ENCODE measurements around the gene KAZN.

The KAZN gene

DNA sequence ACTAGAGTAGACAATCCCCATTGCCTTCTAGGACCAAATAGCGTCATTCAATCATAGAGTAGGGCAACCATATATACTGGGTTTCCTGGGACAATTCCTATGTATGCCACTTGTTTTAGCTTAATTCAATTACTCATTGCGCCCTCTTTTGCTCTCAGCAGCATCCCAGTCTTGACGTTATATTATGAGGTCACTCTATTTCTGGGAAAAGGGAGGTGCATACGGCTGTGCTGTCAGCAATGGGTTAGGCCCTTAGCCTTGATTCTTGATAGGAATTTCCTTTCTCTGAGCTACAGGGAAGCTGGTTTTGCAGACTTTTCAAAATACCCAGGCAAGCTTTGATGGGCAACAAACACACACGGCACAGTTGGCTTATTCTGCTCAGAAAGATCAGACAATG, 4.4 kb upstream of the KAZN start:
- H3K36me3 ChIP-seq (ENCODE audit: control insufficient read depth, low read length) = no peaks in the 10 kb centered on the region
- H3K4me3 ChIP-seq (ENCODE audit: low read length) = no peak overlapping the region
- no peaks in the 10 kb centered on the region for H3K9me3 ChIP-seq (ENCODE audit: control insufficient read depth, insufficient read depth, low read length)
- H3K27me3 ChIP-seq (ENCODE audit: control insufficient read depth, low read length) = 0 out of 2 replicates have a peak, but pooled peaks cover 3% of the 10 kb centered on the region
- no peaks in the 10 kb centered on the region for H3K9me2 ChIP-seq (replicated peaks; ENCODE audit: control insufficient read depth, low read length)
- no peak overlapping the region for H3K4me2 ChIP-seq (ENCODE audit: low read length)
- no peak overlapping the region for H3K27ac ChIP-seq (ENCODE audit: low read depth, low read length)
- TF ChIP-seq, protein P1, sequence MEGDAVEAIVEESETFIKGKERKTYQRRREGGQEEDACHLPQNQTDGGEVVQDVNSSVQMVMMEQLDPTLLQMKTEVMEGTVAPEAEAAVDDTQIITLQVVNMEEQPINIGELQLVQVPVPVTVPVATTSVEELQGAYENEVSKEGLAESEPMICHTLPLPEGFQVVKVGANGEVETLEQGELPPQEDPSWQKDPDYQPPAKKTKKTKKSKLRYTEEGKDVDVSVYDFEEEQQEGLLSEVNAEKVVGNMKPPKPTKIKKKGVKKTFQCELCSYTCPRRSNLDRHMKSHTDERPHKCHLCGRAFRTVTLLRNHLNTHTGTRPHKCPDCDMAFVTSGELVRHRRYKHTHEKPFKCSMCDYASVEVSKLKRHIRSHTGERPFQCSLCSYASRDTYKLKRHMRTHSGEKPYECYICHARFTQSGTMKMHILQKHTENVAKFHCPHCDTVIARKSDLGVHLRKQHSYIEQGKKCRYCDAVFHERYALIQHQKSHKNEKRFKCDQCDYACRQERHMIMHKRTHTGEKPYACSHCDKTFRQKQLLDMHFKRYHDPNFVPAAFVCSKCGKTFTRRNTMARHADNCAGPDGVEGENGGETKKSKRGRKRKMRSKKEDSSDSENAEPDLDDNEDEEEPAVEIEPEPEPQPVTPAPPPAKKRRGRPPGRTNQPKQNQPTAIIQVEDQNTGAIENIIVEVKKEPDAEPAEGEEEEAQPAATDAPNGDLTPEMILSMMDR (IDR thresholded peaks at IDR 0.05; ENCODE audit: low read depth, low read length, poor library complexity, severe bottlenecking) = no peak
- no peak for TF ChIP-seq EZH2phosphoT487 (IDR thresholded peaks at IDR 0.05; ENCODE audit: borderline replicate concordance, low read length)
- no peaks in the 10 kb centered on the region for H3K4me1 ChIP-seq (ENCODE audit: control insufficient read depth, low read length)
- H3F3A ChIP-seq (ENCODE audit: control insufficient read depth, insufficient read depth) = no peaks in the 10 kb centered on the region
- no peaks in the 10 kb centered on the region for H3K79me2 ChIP-seq (ENCODE audit: control insufficient read depth, low read length)
- no peaks in the 10 kb centered on the region for H4K20me1 ChIP-seq (ENCODE audit: control insufficient read depth, insufficient read depth, low read depth, low read length)

DNA sequence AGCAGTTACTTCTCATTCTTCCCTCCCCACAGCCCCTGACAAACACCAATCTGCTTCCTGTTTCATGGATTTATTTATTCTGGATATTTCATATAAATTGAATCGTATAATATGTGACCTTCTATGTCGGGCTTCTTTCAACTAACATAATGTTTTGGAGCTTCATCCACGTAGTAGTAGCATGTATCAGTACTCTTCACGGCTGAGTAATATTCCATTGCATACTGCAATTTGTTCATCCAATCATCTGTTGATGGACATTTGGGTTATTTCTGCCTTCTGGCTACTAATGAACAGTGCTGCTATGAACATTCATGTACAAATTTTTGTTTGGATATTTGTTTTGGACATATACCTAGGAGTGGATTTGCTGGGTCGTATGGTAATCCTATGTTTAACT, 1.9 kb upstream of the KAZN start:
- Histone ChIP-seq H3K9me2 (replicated peaks; ENCODE audit: control insufficient read depth, low read length) (no peaks in the 10 kb centered on the region), H3K4me1 (ENCODE audit: control insufficient read depth, low read length) (peaks cover 9% of the 10 kb centered on the region), H3K27ac (ENCODE audit: low read depth, low read length) (no peak overlapping the region), H3K79me2 (ENCODE audit: control insufficient read depth, low read length) (no peaks in the 10 kb centered on the region), H3K27me3 (ENCODE audit: control insufficient read depth, low read length) (peaks cover 18% of the 10 kb centered on the region), H3K4me2 (ENCODE audit: low read length) (no peak overlapping the region), H3K9me3 (ENCODE audit: control insufficient read depth, insufficient read depth, low read length) (no peaks in the 10 kb centered on the region), H3K36me3 (ENCODE audit: control insufficient read depth, low read length) (no peaks in the 10 kb centered on the region), H3K4me3 (ENCODE audit: low read length) (no peak overlapping the region), H4K20me1 (ENCODE audit: control insufficient read depth, insufficient read depth, low read depth, low read length) (no peaks in the 10 kb centered on the region), H3F3A (ENCODE audit: control insufficient read depth, insufficient read depth) (no peaks in the 10 kb centered on the region)
- TF ChIP-seq, protein P1 (IDR thresholded peaks at IDR 0.05; ENCODE audit: low read depth, low read length, poor library complexity, severe bottlenecking) = no peak
- no peak for TF ChIP-seq EZH2phosphoT487 (IDR thresholded peaks at IDR 0.05; ENCODE audit: borderline replicate concordance, low read length)

DNA sequence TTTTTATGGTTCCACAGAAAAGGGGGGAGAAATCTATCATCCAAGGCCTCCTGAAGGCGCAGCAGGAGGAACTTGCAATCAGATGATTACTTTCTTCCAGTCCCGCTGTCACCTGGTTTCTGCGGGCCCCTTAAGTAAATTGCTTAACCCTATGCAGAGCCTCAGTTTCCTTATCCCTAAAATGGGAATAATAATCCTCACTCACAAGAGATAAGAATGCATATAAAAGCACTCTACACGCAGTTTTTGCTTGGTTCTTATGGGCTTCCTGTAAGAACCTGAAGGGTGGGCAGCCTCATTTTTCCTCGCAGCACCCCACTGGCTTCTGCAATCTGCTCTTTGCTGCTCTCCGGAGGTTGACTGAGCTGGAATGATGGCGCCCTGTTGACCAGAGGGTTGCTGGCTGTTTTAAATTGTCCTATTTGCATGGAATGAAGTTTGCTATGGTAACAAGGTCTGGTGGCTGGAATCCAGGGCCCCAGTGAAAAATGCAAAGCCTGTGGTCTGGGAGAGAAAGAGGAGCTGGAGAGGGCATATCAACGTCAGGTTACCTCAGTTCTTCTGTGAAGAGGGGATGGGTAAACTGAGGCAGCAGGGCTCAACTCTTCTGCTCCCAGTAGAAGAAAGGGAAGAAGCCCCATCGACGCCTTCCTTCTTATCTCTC, 1.0 kb upstream of the KAZN start:
- H3K27me3 ChIP-seq (ENCODE audit: control insufficient read depth, low read length) = peaks cover 24% of the 10 kb centered on the region
- no peak overlapping the region for H3K4me2 ChIP-seq (ENCODE audit: low read length)
- no peak for TF ChIP-seq EZH2phosphoT487 (IDR thresholded peaks at IDR 0.05; ENCODE audit: borderline replicate concordance, low read length)
- TF ChIP-seq, protein P1 (IDR thresholded peaks at IDR 0.05; ENCODE audit: low read depth, low read length, poor library complexity, severe bottlenecking) = no peak

More for the DNA sequence above, 1.0 kb upstream of the KAZN start:
- Histone ChIP-seq H3K9me2 (replicated peaks; ENCODE audit: control insufficient read depth, low read length) (no peaks in the 10 kb centered on the region), H4K20me1 (ENCODE audit: control insufficient read depth, insufficient read depth, low read depth, low read length) (no peaks in the 10 kb centered on the region), H3K4me1 (ENCODE audit: control insufficient read depth, low read length) (peaks cover 9% of the 10 kb centered on the region), H3K27ac (ENCODE audit: low read depth, low read length) (no peak overlapping the region), H3K79me2 (ENCODE audit: control insufficient read depth, low read length) (no peaks in the 10 kb centered on the region), H3K36me3 (ENCODE audit: control insufficient read depth, low read length) (no peaks in the 10 kb centered on the region), H3F3A (ENCODE audit: control insufficient read depth, insufficient read depth) (no peaks in the 10 kb centered on the region), H3K4me3 (ENCODE audit: low read length) (no peak overlapping the region), H3K9me3 (ENCODE audit: control insufficient read depth, insufficient read depth, low read length) (no peaks in the 10 kb centered on the region)
